T1000 (cell line): ENCODE results near the gene DOCK1.

ENCODE experiments used
- DNase-seq: peaks from one replicate; lab custom pipeline; 2025; ENCODE audit warnings: mixed read lengths; lab: John Stamatoyannopoulos, UW

The DOCK1 gene

GRCh38 chr10:127012071-127012768 is 107.0 kb downstream of the DOCK1 start:
- no peak for DNase-seq

- no peak for DNase-seq
These were observed 107.5 kb downstream of the DOCK1 start for GRCh38 chr10:127012769-127013152.

- DNase-seq = no peak
These were observed 108.0 kb downstream of the DOCK1 start for GRCh38 chr10:127013211-127013656.

GRCh38 chr10:127013691-127014473 is 108.7 kb downstream of the DOCK1 start:
- DNase-seq = no peak

- no peak for DNase-seq
These were observed 109.4 kb downstream of the DOCK1 start for GRCh38 chr10:127014671-127015070.

GRCh38 chr10:127015373-127015772 is 110.1 kb downstream of the DOCK1 start:
- DNase-seq = no peak

GRCh38 chr10:127016331-127016730 is 111.1 kb downstream of the DOCK1 start:
- DNase-seq = no peak

GRCh38 chr10:127017541-127018297 is 112.5 kb downstream of the DOCK1 start:
- DNase-seq = no peak

- DNase-seq = no peak
These were observed 113.0 kb downstream of the DOCK1 start for GRCh38 chr10:127018298-127018650.

- no peak for DNase-seq
These were observed 113.5 kb downstream of the DOCK1 start for GRCh38 chr10:127018766-127019165.

- no peak for DNase-seq
These were observed 115.0 kb downstream of the DOCK1 start for GRCh38 chr10:127020260-127020659.

- no peak for DNase-seq
These were observed 116.6 kb downstream of the DOCK1 start for GRCh38 chr10:127021801-127022200.

GRCh38 chr10:127024685-127025435 is 119.6 kb downstream of the DOCK1 start:
- no peak for DNase-seq

- no peak for DNase-seq
These were observed 122.6 kb downstream of the DOCK1 start for GRCh38 chr10:127027786-127028185.

- DNase-seq = no peak
These were observed 123.3 kb downstream of the DOCK1 start for GRCh38 chr10:127028556-127028955.

GRCh38 chr10:127029061-127029460 is 123.8 kb downstream of the DOCK1 start:
- no peak for DNase-seq

GRCh38 chr10:127033216-127034033 is 128.2 kb downstream of the DOCK1 start:
- no peak for DNase-seq

- no peak for DNase-seq
These were observed 128.9 kb downstream of the DOCK1 start for GRCh38 chr10:127034034-127034633.

- no peak for DNase-seq
These were observed 129.6 kb downstream of the DOCK1 start for GRCh38 chr10:127034790-127035189.

GRCh38 chr10:127035827-127036226 is 130.6 kb downstream of the DOCK1 start:
- DNase-seq = no peak

GRCh38 chr10:127036987-127037386 is 131.8 kb downstream of the DOCK1 start:
- no peak for DNase-seq
